NOMO-1 treated with dmso at 0.1 percent for 144 hours (cell line): ENCODE measurements around the gene IL17RD.
"Not testable (repeated sequence)": the region's sequence is repeated elsewhere in the genome, so short reads cannot be mapped to it uniquely, and the experiment has no call there.

Experiments
- DNase-seq: peaks from one replicate; lab custom pipeline; 2025; ENCODE audit not compliant: unreplicated experiment; lab: John Stamatoyannopoulos, UW

The IL17RD gene

GRCh38 chr3:57093971-57094535 lies 71.1 kb downstream of the IL17RD start:
- DNase-seq = no peak

- DNase-seq = no peak
These were observed 71.7 kb downstream of the IL17RD start for GRCh38 chr3:57093489-57093888.

- no peak for DNase-seq
These were observed 73.5 kb downstream of the IL17RD start for GRCh38 chr3:57091521-57092273.

- DNase-seq = no peak
These were observed 76.1 kb downstream of the IL17RD start for GRCh38 chr3:57089043-57089442.

DNA sequence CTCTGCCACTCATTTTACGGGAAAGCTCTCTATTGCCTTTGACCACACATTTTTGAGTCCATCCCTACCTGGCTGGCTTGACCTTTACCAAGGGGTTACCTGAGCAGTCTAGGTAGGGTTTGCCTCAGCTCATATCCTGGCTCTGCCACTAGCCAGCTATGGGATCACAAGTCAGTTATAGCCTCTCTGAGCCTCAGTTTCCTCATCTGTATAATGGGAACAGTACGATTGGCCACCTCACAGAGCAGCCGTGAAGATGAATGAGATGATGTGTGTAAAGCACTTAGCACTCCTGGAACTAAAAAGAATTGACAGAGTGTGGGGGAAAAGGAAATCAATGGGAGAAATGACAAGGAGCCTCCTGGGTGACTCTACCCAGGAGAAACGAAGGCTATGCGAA lies 76.7 kb downstream of the IL17RD start:
- DNase-seq = no peak

- DNase-seq = no peak
These were observed 77.6 kb downstream of the IL17RD start for GRCh38 chr3:57087361-57088092.

DNA sequence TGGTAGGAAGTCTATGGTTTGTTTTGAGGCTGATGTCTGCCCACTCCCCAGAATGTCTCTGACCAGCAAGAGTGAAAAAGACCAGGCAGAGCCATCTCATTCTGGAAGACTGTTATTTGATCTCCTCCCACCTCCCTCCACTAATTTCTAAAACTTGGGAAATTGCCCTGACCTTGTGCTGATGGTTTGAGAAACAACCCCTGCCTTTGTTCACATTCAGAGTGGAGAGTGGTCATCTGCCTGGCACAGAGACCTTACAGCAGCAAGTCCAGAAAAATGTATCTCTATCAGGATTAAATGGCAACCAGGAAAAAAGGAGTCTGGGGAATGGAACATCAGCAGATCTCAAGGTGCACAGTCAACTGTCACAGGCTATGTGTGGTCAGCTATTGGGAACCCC lies 79.0 kb downstream of the IL17RD start:
- no peak for DNase-seq

GRCh38 chr3:57085211-57085610 lies 79.9 kb downstream of the IL17RD start:
- no peak for DNase-seq

DNA sequence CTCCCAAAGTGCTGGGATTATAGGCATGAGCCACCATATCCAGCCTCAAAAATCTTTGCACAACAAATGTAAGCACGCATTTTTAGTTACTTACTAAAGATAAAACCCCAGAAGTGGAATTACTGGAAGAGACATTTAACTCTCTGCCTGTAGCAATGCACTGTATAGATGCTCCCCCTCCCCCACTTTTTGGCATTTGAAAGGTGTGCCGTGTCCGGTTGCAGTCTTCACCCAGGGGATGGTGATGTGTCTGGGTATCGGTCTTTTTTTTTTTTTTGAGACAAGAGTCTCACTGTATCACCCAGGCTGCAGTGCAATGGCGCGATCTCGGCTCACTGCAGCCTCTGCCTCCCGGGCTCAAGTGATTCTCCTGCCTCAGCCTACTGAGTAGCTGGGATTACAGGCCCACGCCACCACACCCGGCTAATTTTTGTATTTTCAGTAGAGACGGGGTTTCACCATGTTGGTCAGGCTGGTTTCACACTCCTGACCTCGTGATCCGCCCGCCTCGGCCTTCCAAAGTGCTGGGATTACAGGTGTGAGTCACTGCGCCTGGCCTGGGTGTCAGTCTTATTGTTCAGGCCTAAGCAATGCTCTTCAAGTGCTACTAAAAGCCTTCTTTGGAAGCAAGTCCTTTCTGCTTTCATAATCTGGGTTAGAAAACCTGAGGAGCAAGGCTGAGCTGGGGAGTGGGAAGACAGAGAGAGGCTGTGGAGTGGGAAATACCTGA lies 81.7 kb downstream of the IL17RD start:
- DNase-seq = not testable (repeated sequence)

GRCh38 chr3:57082481-57082880 lies 82.7 kb downstream of the IL17RD start:
- DNase-seq = no peak

DNA sequence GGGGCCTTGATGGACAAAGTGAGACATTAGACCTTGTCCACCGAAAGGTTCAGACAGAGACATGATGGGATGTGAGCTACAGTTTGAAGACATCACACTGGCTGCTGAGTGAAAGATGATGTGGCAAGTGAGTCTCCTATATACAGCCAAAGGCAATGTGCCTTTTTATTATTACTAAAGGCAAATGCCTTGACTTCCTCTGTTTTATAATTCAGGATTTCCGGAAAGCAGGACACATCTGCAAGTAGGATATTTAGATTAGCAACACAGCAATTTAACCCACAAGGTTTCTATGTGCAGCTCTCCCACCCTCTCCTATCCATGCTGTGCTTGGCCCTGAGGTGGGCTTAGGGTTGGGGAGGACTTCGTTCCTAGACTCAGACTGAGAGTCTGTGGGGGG lies 84.0 kb downstream of the IL17RD start:
- no peak for DNase-seq

GRCh38 chr3:57080171-57080570 lies 85.0 kb downstream of the IL17RD start:
- DNase-seq = no peak

- no peak for DNase-seq
These were observed 85.7 kb downstream of the IL17RD start for GRCh38 chr3:57079474-57079831.

GRCh38 chr3:57078635-57079473 lies 86.3 kb downstream of the IL17RD start:
- DNase-seq = no peak

DNA sequence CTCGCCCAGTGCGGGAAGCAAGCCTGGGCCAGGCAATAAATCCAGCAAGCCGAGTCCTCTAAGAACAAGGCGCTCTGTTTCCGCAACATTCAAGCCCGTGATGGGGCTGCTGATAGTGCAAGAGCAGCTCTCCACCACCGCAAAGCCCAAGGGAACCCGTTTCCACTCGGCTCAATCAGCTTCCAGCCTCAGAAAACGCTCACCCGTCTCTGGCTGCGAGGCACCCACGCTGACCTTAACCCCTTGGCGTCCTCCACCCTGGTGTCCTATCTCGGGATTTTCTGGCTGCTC lies 86.9 kb downstream of the IL17RD start:
- no peak for DNase-seq

GRCh38 chr3:57077630-57078343 lies 87.4 kb downstream of the IL17RD start:
- no peak for DNase-seq

DNA sequence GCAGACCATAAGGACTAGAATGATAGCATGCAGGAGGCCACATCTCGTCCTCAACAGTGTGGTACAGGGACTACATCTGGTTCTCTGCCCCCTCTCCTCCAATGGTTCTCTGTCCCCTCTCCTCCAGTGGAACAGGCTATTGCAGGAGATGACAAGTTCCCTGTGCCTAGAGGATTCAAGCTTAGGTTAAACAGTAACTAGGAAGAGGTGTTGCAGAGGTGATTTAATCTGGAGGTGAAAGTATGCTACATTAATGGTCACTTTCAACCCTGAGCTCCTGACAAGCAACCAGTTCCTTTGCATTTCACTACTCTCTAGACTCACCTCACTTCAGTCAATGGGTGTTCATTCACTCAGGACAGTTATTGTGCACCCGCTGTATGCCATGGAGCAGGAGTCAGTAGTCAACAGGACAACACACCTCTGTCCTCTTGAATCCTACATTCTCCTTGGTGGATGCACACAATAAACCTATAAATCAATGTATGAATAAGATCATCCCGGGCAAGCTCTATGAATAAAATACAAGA lies 88.7 kb downstream of the IL17RD start:
- no peak for DNase-seq

GRCh38 chr3:57074135-57074534 lies 91.0 kb downstream of the IL17RD start:
- DNase-seq = no peak

DNA sequence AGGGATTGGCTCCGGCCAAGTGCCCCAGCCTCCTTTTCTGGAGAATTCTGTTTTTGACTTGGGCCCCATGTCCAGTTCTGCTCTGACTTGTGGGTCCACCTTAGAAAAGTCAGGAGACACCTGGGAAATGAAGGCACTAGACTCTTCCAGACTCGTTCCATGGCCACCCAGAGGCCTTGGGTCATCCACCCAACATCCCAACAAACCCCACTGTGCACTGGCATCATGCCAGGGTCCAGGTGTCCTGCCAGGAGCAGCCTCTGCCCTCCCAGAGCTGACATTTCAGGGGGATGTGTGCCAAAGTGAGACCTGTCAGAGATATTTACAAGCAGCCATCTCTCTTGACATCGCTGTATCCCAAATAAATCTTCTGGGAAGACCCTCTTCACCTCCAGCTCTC lies 91.5 kb downstream of the IL17RD start:
- DNase-seq = no peak

GRCh38 chr3:57069503-57069902 lies 95.7 kb downstream of the IL17RD start:
- no peak for DNase-seq
